Measurements from ENCODE around the gene PDHX.
"Not testable (repeated sequence)": the region's sequence is repeated elsewhere in the genome, so short reads cannot be mapped to it uniquely, and the experiment has no call there.

The PDHX gene

DNA sequence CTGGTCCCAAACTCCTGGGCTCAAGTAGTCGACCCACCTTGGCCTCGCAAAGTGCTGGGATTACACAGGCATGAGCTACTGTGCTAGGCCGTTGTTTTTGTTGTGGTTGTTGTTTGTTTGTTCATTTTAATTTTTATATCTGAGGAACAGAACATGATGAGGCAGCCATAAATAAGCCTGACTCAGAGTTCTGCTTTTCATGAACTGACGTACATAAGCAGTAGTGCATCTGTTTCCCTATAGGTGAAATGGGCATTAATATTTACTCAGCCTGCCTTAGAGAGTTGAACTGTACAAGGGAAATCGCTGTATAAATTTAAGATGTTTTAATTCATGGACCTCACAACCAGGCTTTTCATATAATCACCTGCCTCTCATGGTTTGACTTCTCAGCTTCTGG, 80.5 kb downstream of the PDHX start:
- DNase-seq = peak; percentile 66 to 67

DNA sequence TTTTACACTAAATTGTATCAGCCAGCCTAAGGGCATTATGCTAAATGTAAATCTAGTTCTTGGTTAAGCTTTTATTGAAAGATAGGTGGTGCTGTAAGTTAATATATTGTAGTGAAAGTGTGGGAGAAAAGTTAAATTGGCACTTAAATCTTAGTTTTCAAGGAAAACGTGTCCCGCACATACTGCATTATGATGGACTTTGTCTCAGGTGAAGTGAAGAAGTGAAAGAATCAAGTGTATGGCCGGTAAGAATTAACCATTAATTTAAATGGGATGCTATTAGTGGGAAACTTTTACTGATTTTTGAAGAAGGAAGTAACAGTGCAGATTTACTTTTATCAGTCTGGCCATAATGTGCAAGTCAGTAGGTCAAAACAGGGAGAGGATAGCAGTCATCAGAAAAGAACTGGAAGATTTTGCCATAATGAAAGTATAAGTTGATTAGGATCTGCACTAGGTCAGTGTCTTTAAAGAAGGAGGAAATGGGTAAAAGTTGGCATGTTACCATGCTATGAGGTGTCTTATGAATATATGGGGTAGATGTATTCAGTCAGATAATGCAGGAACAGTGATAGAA, 81.6 kb downstream of the PDHX start:
- peak; percentile 53 to 62 for DNase-seq

DNA sequence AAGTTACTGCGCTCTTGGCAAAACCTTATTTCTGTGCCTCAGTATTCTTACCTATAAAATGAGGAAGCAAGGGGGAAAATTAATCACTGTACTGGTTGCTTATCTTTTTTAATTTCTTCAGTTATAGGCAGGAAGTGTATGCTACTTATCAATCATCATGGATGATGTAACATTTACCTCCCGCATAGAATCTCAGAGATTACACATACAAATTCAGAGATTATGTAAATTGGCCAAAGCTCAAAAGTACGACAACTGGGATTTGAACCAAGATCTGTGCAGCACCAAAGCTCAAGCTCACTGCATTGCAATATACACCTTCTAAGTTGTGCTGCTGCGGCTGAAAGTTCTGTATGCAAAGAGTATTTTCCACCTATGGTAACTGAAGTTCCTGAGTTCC, 83.0 kb downstream of the PDHX start:
- no peak for DNase-seq

DNA sequence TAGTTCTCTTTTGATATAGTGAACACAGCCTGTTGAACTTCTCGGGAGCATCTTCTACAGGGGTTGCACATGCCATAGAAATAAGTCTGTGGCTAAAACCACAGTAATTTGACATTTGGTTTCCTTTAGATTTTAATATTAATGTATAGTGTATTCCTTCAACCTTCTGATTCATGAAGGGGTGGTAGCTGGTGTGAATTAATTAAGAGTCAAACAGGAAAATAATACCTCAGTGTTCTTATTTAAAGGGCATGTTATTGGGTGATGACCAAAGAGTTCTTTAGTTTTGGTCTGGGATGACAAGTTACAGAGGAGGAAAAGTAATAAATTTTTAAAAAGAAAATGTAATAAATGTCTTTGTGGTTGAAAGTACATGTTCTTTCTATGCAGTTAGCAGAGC, 86.8 kb downstream of the PDHX start:
- no peak for DNase-seq

DNA sequence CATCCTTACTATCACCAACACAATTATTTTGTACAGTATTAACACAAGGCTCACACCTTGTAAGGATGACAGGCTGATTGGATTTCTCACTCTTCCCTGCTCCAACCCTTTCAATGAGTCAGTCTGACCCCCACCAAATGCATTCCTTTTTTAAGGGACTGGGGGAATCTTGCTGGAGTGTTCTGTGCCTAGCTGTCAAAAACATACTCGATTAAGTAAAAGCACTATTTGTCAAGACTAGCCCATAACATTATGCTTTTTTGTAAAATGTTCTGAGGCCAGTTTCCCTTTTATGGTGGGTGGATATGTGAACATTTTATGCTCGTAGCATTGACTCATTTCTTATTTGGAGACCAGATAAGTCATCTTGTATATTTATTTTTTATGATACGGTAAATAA, 87.2 kb downstream of the PDHX start:
- DNase-seq = peak; percentile 71 to 86

DNA sequence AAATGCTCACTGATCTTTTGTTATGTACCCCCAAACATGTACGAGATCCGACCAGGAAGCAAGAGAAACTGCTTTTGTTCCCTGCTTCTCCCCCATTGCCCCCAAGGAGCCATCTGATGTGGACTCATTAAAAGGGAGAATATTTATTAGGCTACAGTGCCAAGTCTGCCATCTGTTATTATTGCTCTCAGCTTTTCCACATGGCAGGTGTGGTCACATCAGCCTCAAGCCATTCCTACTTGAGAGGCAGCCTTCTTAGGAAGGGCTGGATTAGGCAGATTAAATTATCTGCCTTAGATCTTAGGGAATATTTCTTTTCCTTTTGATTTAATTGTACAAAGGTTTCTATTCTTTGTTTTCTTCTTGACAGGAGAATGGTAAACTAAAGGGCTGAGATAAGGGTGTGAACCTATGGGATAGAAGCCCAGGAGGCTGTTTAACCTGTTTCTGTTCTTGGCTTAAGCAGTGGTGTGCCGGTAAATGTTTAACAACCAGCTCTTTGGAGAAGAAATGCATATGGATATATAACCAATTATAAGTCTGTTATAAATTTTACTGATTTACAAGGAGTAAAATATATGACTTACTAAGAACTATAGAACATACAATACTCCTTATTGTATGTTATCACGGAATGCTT, 88.8 kb downstream of the PDHX start:
- no peak for DNase-seq

DNA sequence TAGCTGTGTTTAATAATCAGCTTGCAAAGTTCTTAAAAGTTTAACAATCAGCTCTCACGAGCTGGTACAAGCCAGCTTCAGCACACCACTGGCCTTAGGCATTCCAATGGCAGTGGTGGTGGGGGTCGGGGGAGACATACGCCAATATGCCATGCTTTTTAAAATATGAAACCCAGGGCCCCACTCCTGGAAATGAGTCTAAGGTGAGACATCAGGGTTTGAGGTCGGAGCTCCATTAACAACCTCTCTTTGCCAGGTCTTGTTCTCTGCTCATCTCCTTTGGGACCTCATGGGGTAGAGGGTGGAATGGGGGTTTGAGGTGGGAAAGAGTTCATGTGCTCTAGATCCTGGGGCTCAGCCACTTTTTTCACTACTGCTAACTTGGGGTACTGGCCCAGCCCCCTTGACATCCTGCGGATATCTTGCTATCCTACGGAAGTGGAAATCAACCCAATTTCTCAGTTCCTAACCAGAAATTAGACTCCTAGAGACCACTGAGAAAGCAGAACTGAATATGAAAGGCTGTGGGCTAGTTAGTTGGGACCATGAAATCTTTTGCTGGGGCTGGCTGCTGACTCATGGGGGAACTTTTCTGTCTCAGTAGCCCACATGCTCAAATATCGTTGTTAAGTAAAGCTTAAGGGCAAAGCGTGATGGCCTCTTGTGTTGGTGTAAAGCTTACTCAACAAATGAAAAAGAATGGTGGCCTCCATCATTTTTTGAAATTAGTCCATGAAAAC, 90.1 kb downstream of the PDHX start:
- peak; percentile 89 to 96 for DNase-seq

DNA sequence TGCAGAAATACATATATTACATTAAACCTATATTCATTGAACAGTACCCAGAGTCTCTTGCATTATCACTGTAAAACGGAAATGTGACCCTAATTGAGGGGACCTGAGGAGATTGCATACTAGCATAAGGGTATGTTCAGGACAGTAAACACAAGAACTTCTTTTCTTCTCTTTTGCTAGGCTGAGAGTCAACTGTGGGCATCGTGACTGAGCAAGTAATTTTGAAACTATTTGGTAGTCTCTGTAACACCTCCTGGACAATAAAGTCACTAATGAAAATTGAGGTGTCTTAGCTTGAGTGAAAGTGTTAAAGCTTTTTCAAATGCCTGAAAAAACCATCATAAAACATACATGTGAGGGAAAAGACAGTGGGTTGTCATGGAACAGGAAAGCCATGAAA, 90.9 kb downstream of the PDHX start:
- DNase-seq = no peak

DNA sequence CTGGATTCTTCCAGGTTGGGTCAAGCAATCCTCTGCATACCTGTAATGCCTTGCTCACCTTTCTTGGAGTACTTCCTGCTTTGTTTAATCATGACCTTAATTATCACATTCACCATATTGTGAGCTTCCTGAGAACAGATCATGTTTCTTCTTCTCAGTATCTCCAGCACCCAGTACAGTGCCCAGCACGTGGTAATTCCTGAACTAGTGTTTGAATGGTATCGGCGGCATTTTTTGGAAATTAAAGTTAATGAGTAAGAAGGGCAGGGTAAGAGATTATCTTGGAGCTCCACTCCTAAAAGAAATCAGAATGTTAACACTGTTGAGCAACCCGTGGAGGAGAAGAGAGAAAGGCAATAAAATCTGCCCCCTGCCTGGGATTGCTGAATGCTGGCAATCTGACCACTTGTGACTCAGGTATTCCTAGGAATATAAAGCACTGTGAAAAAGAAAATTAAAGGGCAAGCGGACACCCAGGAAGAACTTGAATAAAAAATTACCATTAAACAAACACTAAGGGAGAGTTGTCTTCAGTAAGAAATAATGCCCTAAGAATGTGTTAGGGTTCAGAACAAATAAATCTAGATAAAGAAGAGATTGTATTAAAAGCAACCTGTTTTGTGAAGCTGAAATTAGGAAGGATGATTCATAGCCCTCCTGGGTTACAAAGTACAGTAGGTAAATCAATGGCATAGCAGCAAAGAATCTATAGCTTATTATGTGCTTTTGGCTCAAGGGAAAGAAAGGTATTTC, 92.9 kb downstream of the PDHX start:
- DNase-seq = no peak

DNA sequence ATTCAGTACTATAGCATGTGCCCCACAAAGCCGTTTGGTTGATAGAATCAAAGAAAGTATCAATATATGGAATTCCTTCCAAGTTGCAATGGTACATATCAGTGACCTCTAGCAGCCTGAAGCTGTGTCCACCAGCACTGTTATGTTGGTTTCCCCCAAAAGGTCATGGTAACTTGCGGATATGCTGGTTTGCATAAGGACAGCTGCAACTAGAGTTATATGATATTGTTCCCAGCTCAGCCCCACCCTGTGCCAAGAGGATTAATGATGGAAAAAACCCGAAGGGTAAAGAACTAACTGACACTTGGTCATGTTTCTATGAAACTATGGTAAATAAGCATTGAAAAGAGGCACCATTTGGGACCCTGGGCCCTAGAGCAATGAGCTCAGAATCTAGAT, 93.5 kb downstream of the PDHX start:
- DNase-seq = no peak

DNA sequence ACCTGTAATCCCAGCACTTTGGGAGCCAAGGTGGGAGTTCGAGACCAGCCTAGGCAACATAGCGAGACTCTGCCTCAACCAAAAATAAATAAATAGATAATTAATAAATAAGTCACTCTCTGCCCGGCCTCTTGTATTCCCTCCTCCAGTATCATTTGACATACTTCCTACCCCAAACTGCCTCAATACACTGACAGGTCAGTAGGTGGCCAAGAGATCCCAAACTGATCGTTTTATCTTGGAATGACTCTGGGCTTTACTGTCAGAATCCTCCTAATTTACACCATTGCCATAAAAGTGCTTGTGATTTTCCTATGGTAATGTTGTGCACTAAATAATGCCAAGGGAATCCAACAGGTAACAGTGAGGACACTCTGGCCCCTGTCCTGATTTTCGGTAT, 94.2 kb downstream of the PDHX start:
- DNase-seq = no peak

DNA sequence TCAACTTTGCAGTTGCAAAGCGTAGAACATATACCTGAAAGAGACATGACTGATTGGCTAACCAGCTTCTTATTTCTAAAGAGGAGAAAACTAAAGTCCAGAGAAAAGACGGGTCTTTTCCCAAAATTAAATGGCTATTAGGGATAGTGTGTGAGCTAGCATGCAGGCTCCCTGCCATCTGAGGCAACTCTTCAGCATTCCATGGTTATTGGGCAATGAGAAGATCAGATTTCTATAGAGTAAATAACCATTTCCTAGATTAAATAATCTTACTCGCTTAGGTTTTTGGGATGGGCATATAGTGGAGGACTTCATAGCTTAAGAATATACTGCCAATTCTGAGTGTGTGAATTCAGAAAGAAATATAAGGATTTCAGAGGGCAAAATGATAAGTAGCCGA, 95.0 kb downstream of the PDHX start:
- no peak for DNase-seq

DNA sequence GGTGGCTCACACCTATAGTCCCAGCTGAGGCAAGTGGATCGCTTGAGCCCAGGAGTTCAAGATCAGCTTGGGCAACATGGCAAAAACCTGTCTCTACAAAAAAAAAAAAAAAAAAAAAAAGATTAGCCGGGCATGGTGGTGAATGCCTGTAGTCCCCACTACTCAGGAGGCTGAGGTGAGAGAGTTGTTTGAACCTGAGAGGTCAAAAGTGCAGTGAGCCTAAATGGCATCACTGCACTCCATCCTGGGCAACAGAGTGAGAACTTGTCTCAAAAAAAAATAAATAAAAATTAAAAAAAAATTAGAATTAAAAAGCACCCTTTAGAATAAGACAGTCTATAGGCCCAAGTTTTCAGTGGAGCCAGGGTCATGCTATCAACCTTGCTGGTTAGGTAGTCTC, 95.5 kb downstream of the PDHX start:
- DNase-seq = no peak

DNA sequence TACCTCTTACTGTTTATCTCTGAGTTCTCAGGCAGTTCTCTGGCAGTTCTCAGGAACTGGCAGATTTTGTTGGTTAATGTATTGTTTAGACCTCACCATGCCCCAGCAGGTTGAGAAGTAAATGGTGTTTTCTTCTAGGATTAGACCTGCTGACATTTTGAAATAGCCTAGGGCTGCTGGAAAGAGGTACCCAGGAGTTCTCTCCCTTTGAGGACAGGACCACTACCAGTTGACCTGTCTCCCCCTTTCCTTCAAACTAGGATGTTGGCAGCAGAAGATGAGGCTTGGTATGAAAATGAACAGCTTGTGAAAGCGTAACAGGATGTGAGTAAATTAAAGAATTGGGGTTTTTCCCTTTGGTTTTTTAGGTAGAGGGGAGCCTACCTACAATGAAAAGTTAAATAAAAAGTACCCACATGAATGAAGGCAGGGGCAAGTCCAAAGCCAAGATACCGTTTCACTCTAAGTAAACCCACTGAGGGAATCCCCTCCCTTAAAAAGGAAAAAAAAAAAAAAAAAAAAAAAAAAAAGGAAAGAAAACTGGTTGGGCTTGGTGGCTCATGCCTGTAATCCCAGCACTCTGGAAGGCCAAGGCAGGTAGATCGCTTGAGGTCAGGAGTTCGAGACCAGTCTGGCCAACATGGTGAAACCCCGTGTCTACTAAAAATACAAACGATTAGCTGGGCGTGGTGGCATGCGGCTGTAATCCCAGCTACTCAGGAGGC, 96.2 kb downstream of the PDHX start:
- DNase-seq = no peak

DNA sequence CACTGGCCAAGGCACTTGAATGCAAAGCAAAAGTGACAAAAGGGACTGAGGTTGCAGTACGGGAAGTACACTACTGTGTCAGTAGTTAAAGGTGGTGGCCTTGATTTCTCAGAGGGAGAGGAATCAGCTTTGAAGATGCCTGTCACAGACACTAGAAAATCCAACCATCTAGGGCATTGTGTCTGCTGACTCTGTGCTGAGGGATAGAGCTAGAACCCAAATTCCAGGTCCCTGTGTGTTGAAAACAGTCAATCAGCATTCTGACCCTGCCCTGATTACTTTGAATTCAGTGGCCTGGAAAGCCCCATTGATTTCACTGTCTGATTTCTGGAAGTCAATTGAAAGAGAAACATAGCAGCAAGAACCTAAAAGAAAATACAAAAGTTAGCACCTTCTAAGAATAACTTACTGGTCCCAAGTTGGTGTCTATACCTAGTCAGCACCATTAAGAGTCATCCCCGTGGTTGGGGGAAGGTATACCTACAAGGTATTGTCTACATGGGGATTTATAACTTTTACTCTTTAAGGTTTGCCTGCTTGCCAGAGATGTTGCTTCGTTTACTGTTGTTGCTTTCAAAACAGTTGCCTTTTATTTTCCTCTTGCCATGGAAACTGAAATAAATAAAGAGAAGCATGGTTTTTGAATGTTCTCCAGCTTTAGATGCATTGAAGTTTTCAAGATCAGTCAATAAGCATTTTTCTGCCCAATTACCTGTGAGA, 97.3 kb downstream of the PDHX start:
- peak; percentile 42 to 65 for DNase-seq

DNA sequence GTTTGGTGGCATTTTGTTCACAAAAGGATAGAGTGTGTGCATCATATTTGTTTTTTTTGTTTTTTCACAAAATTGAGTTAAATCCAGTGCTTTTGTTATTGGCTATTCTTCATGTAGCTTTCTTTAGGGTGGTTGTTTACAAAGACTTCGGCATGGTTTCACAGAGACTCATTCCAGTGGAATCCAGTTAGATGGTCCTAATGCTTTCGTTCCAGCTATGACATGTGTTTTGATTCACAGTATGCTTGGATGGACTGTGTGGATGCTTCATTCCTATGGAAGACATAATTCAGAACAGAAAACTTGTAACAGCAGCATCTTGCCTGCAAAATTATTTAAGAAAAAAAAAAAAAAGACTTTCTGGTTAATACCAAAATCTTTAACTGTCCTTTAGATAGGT, 97.9 kb downstream of the PDHX start:
- DNase-seq = no peak

DNA sequence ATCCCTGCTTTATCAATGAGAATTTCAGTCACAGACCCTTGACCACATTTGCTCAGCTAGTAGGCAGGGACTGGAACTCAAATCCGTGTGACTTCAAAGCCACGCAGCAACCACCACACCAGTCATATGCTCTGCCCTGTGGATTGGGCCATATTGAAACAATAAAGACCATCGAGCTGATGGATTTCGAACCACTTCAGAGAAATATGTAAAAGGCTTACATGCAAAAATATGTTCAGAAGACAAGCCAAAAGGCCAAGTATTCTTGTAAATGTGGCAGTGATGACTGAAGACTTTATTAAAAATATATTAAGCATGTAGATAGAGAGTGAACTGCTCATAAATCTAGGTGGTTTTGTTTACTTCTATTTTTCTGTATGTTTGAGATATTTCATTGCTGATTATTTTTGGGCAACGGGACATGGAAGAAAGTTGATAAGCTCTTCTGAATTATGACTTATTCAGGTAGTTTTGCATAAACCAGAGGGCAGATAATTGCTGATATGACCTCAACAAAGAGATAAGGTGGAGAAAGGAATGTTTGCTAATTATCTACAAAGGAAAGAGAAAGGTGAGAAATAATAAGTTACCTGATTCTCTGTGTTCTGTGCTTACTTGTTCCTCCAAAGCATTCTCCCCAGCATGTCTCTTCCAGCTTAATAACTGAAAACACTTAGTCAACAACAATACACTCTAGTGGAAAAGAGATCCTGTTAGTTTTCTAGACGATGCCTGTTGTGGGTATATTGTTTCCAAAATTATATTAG, 99.4 kb downstream of the PDHX start:
- no peak for DNase-seq

DNA sequence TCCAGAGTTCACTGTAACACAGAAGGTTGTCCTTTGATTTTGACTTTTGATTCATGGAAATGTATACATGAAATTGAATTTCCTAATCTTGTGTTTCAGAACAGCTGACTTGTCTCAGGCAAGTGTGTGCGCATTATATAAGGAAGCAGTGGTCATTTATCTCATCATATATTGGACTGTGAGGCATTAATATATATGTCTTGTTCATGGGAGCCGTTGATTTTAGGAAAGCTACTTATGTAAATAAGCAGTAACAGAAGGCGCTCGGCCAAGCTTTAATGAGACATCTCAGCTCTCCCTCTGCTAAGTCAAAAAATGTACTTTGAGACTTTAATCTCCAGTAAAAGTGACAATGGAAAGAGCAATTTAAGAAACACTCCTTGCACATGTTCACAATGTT, 100.5 kb downstream of the PDHX start:
- no peak for DNase-seq

DNA sequence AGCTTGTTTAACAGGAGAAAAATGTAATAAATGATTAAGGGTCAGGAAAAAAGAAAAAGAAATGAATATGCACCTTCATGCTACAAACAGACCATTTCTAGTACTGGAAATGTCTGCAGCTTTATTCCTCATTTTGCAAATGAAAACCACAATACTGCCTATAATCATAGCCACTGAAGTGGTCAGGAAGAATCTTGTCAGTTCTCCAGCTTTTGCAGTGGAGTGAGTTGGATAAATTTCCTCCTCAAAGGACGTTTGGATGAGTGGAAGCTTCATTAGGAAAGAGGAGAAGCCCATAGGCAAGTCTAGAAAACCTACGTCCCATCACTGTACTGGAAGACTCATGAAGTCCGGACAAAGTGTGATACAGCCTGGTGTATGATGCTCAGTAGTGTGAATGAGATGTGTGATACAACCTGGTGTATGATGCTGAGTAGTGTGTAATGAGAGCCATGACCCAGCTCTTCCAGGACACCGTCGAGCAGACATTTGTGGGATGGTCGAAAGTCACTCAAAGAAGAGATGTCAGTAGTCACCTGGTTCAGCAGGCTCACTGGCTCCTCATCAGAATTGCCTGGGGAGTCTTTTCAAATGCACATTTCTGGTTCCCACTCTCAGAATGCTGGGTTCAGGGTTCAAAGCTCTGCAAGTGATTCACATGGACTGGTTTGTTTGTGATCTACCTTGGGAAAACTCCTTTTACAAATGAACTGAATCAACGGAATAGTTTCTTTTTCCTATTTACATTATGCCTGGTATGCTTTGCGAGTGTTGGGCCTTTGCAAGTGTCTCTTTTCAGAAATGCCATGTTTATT, 101.3 kb downstream of the PDHX start:
- DNase-seq = no peak

DNA sequence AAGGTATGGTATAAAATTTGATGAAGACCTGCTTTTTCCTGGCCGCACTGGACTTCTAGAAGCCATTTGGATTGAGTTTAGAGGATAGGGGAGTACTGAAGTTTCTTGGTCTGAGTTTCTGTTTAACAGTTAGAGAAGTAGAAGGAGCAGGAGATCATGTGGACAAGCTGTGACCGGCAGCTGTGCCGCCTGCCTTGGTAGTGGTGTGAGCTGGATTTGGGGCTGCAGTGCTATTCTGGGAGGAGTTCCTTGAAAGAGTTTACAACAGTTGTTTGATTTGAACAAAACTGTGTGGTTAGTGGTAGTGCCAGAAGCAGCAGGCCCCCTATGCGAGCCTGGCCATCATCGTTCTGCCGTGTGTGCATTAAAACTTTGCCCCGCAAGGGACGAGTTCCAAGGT, 105.2 kb downstream of the PDHX start:
- DNase-seq = no peak

DNA sequence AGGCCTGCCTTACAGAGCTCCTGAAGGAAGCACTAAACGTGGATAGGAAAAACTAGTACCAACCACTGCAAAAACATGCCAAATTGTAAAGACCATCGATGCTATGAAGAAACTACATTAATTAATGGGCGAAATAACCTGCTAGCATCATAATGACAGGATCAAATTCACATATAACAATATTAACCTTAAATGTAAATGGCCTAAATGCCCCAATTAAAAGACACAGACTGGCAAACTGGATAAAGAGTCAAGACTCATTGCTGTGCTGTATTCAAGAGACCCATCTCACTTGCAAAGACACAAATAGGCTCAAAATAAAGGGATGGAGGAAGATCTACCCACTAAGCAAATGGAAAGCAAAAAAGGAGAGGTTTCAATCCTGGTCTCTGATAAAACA, 107.5 kb downstream of the PDHX start:
- DNase-seq = not testable (repeated sequence)
